H9 (cell line): ENCODE measurements around the gene NSF. TPM values are rescaled to one million over a fixed set of nuclear protein-coding genes. Genes with fewer than 3 reads are reported as not detected.

ENCODE experiments used
- DNase-seq: peaks from one replicate; pipeline ENCODE4 v3.0.0-alpha.2; 2017
- H2AFZ ChIP-seq: one replicate; pipeline ENCODE4 v1.6.1; 2013; ENCODE audit warnings: mild to moderate bottlenecking, low read length, control low read depth, moderate library complexity
- H2AK5ac ChIP-seq: 2 replicates; pipeline ENCODE4 v1.6.1; 2013; ENCODE audit warnings: low read length, control low read depth, mixed read lengths; ENCODE audit not compliant: insufficient read length
- H2BK120ac ChIP-seq: one replicate; pipeline ENCODE4 v1.6.1; 2013; ENCODE audit warnings: low read depth, mild to moderate bottlenecking, low read length, control low read depth, inconsistent platforms; ENCODE audit not compliant: poor library complexity, severe bottlenecking
- H2BK12ac ChIP-seq: 2 replicates; pipeline ENCODE4 v1.6.1; 2013; ENCODE audit warnings: low read length, control low read depth, mixed read lengths, low read depth; ENCODE audit not compliant: insufficient read length
- H2BK15ac ChIP-seq: 2 replicates; pipeline ENCODE4 v1.6.1; 2013; ENCODE audit warnings: low read depth, low read length, control low read depth
- H2BK20ac ChIP-seq: one replicate; pipeline ENCODE4 v1.6.1; 2013; ENCODE audit warnings: low read depth, mild to moderate bottlenecking, low read length, control low read depth, inconsistent platforms; ENCODE audit not compliant: poor library complexity, severe bottlenecking
- H2BK5ac ChIP-seq: 2 replicates; pipeline ENCODE4 v1.6.1; 2013; ENCODE audit warnings: low read length, control low read depth, mixed read lengths; ENCODE audit not compliant: insufficient read length
- H3K14ac ChIP-seq: 2 replicates; pipeline ENCODE4 v1.6.1; 2013; ENCODE audit warnings: low read length, control low read depth; ENCODE audit not compliant: insufficient read depth
- H3K18ac ChIP-seq: 2 replicates; pipeline ENCODE4 v1.6.1; 2013; ENCODE audit warnings: low read depth, mild to moderate bottlenecking, mixed read lengths, low read length, control low read depth; ENCODE audit not compliant: insufficient read length
- H3K23ac ChIP-seq: 2 replicates; pipeline ENCODE4 v1.6.1; 2013; ENCODE audit warnings: low read length, control low read depth, mixed read lengths, low read depth; ENCODE audit not compliant: insufficient read length
- H3K23me2 ChIP-seq: 2 replicates; pipeline ENCODE4 v1.6.1; 2013; ENCODE audit warnings: low read depth, mild to moderate bottlenecking, mixed read lengths, low read length, control low read depth; ENCODE audit not compliant: insufficient read length, poor library complexity, severe bottlenecking
- H3K27ac ChIP-seq: 2 replicates; pipeline ENCODE4 v1.5.1; 2013; ENCODE audit warnings: low read length, control low read depth, mixed read lengths, low read depth; ENCODE audit not compliant: insufficient read length
- H3K27me3 ChIP-seq: 2 replicates; pipeline ENCODE4 v1.6.1; 2013; ENCODE audit warnings: low read length, control low read depth, inconsistent platforms; ENCODE audit not compliant: insufficient read depth
- H3K4ac ChIP-seq: 2 replicates; pipeline ENCODE4 v1.6.1; 2013; ENCODE audit warnings: low read depth, mild to moderate bottlenecking, control low read depth, inconsistent platforms, low read length, moderate library complexity
- H3K4me1 ChIP-seq: 2 replicates; pipeline ENCODE4 v1.6.1; 2013; ENCODE audit warnings: low read length, control low read depth, inconsistent platforms; ENCODE audit not compliant: insufficient read depth
- H3K4me2 ChIP-seq: 2 replicates; pipeline ENCODE4 v1.6.1; 2013; ENCODE audit warnings: low read length, control low read depth, mixed read lengths; ENCODE audit not compliant: insufficient read length, insufficient read depth
- H3K56ac ChIP-seq: 2 replicates; pipeline ENCODE4 v1.6.1; 2013; ENCODE audit warnings: low read depth, mild to moderate bottlenecking, mixed read lengths, low read length, control low read depth; ENCODE audit not compliant: insufficient read length
- H3K79me1 ChIP-seq: 2 replicates; pipeline ENCODE4 v1.6.1; 2013; ENCODE audit warnings: low read depth, mild to moderate bottlenecking, moderate library complexity, low read length, control low read depth, inconsistent platforms; ENCODE audit not compliant: insufficient read depth, poor library complexity, severe bottlenecking
- H3K79me2 ChIP-seq: 2 replicates; pipeline ENCODE4 v1.6.1; 2013; ENCODE audit warnings: low read length, control low read depth, inconsistent platforms; ENCODE audit not compliant: insufficient read depth
- H3K9ac ChIP-seq: 2 replicates; pipeline ENCODE4 v1.6.1; 2013; ENCODE audit warnings: low read length, control low read depth, mixed read lengths; ENCODE audit not compliant: insufficient read length; ENCODE audit errors: extremely low read depth
- H3K9me3 ChIP-seq: one replicate; pipeline ENCODE4 v1.6.1; 2013; ENCODE audit warnings: low read depth, low read length, inconsistent platforms; ENCODE audit not compliant: control insufficient read depth
- H3T11ph ChIP-seq: one replicate; pipeline ENCODE4 v1.6.1; 2013; ENCODE audit warnings: mild to moderate bottlenecking, low read length, control low read depth, inconsistent platforms
- H4K20me1 ChIP-seq: one replicate; pipeline ENCODE4 v1.6.1; 2013; ENCODE audit not compliant: control insufficient read depth, insufficient read length, insufficient read depth
- H4K5ac ChIP-seq: 2 replicates; pipeline ENCODE4 v1.6.1; 2013; ENCODE audit warnings: low read depth, mild to moderate bottlenecking, mixed read lengths, low read length, control low read depth; ENCODE audit not compliant: insufficient read length
- H4K8ac ChIP-seq: replicated peaks from 2 replicates; pipeline ENCODE4 v1.6.1; 2013; ENCODE audit warnings: low read length, control low read depth, mixed read lengths, low read depth; ENCODE audit not compliant: insufficient read length
- H4K91ac ChIP-seq: 2 replicates; pipeline ENCODE4 v1.6.1; 2013; ENCODE audit warnings: low read depth, mild to moderate bottlenecking, moderate library complexity, mixed read lengths, low read length, control low read depth; ENCODE audit not compliant: insufficient read length
- H3K27ac Mint-ChIP-seq, 3 experiments: 2 replicates in 2 of 3; 3 replicates in 1 of 3; pipeline ENCODE4 v1.8.0; 2020 to 2021; ENCODE audit warnings: mixed read lengths in 3 of 3, mild to moderate bottlenecking in 1 of 3, moderate library complexity in 1 of 3
- H3K27me3 Mint-ChIP-seq: 2 replicates; pipeline ENCODE4 v1.8.0; 2021; ENCODE audit warnings: low read depth, mild to moderate bottlenecking, moderate library complexity, mixed read lengths
- H3K36me3 Mint-ChIP-seq, 3 experiments: 2 replicates in 2 of 3; 3 replicates in 1 of 3; pipeline ENCODE4 v1.8.0; 2020 to 2021; ENCODE audit warnings: low read depth in 3 of 3, mixed read lengths in 3 of 3; ENCODE audit not compliant: insufficient read depth in 1 of 3
- H3K4me1 Mint-ChIP-seq, 2 experiments: 2 replicates each; pipeline ENCODE4 v1.8.0; 2020; ENCODE audit warnings: mixed read lengths in 2 of 2
- H3K4me3 Mint-ChIP-seq, 2 experiments: 2 replicates in 1 of 2; 3 replicates in 1 of 2; pipeline ENCODE4 v1.8.0; 2020 to 2021; ENCODE audit warnings: mild to moderate bottlenecking in 2 of 2, mixed read lengths in 2 of 2, moderate library complexity in 1 of 2
- H3K9me3 Mint-ChIP-seq, 2 experiments: 2 replicates in 1 of 2; 3 replicates in 1 of 2; pipeline ENCODE4 v1.8.0; 2020; ENCODE audit warnings: mild to moderate bottlenecking in 2 of 2, mixed read lengths in 2 of 2, moderate library complexity in 1 of 2
- CTCF ChIP-seq: fragments of 200-600 bp; sonication (generic); conservative IDR thresholded peaks from 3 replicates; pipeline ENCODE4 v1.8.0; 2021; ENCODE audit warnings: antibody characterized with exemption, mild to moderate bottlenecking
- WGBS: extraction: QIAGEN DNeasy Blood & Tissue Kit; methylation state at CpG from one replicate; pipeline ENCODE4 v1.1.7; 2013; ENCODE audit warnings: missing lambda C conversion rate, low lambda C conversion rate, mixed read lengths; ENCODE audit not compliant: insufficient read length; ENCODE audit errors: extremely low coverage; 5-methylcytosine and 5-hydroxymethylcytosine counted together
- total RNA-seq: library from RNA; stranded (reverse); gene quantifications from 2 replicates; pipeline ENCODE4 v1.2.1, GENCODE V29; 2021

NSF gene
- total RNA-seq, 1 experiment from 2014 or later, result 36.4 TPM

- no peak for TF ChIP-seq CTCF
- no CpG with 5 or more reads among the region's 21 CpGs for WGBS
- H3K27ac Mint-ChIP-seq, result no peak overlapping the region; a peak in 1 of 7 replicates
Measured at GRCh38 chr17:46766493-46767491, 176.3 kb downstream of the NSF start.

More at GRCh38 chr17:46766493-46767491, 176.3 kb downstream of the NSF start:
- Histone ChIP-seq H4K5ac (no peak overlapping the region), H2BK12ac (no peak overlapping the region), H2BK5ac (no peak overlapping the region), H3K23me2 (peaks cover 9% of the 10 kb centered on the region), H3K18ac (no peak overlapping the region), H4K91ac (no peak overlapping the region), H3K27me3 (peaks cover 12% of the 10 kb centered on the region; the same call in 1 of the 2 replicates), H2BK20ac (no peak overlapping the region), H3K4me2 (no peak overlapping the region), H2AK5ac (no peak overlapping the region), H2AFZ (no peak overlapping the region), H3K79me2 (no peaks in the 10 kb centered on the region), H3K9me3 (no peaks in the 10 kb centered on the region), H3K4me1 (no peaks in the 10 kb centered on the region), H3K79me1 (no peaks in the 10 kb centered on the region), H2BK15ac (no peak overlapping the region), H3K23ac (no peak overlapping the region), H3T11ph (no peak overlapping the region), H3K4ac (no peak overlapping the region), H3K27ac (no peak overlapping the region), H3K56ac (no peak overlapping the region), H4K20me1 (no peaks in the 10 kb centered on the region), H2BK120ac (no peak overlapping the region), H4K8ac (no peak overlapping the region), H3K9ac (no peak overlapping the region), H3K14ac (no peak overlapping the region)
- H3K27me3 Mint-ChIP-seq, result peaks cover 34% of the 10 kb centered on the region
- peaks cover 24 to 36% of the 10 kb centered on the region in 2 experiments for H3K4me1 Mint-ChIP-seq
- peak overlapping the region in 1 of 2 experiments; percentile 13; a peak in 1 of 5 replicates for H3K4me3 Mint-ChIP-seq
- peak; percentile 23 for DNase-seq
- no peaks in the 10 kb centered on the region; a peak in 1 of 5 replicates for H3K9me3 Mint-ChIP-seq
- H3K36me3 Mint-ChIP-seq, result peaks cover 0 to 64% (median 3%) of the 10 kb centered on the region in 3 experiments; a peak in 4 of 7 replicates
